GM12878 (cell line): ENCODE data around the gene UBE2I. TPM values are rescaled to one million over a fixed set of nuclear protein-coding genes. Genes with fewer than 3 reads are reported as not detected.

ENCODE experiments used
- ATAC-seq: fragments of 200-7000 bp; cut with Tn5 transposase; 3 replicates; pipeline ENCODE4 v1.9.1; 2020; ENCODE audit warnings: mild to moderate bottlenecking, moderate library complexity
- BruUV-seq: library from RNA; stranded (reverse); fragments of 400-500 nt; replicated peaks from 2 replicates; lab custom pipeline; 2021; lab: Mats Ljungman, UMichigan
- CTCF ChIA-PET: fragments of 300-600 bp; sonication (Branson Sonifier 250); formaldehyde crosslinking; extraction: SDS; loops from one replicate; lab custom pipeline; 2021; ENCODE audit warnings: inconsistent platforms; lab: Yijun Ruan, JAX
- POLR2A ChIA-PET: fragments of 350-600 bp; formaldehyde crosslinking; extraction: SDS; loops from one replicate; lab custom pipeline; 2021; ENCODE audit warnings: inconsistent platforms; lab: Charles Lee
- RAD21 ChIA-PET: fragments of 300-600 bp; sonication (Branson Sonifier 250); formaldehyde crosslinking; loops from one replicate; lab custom pipeline; 2023; ENCODE audit warnings: antibody characterized with exemption; ENCODE audit not compliant: unreplicated experiment; lab: Charles Lee
- SMC1A ChIA-PET: fragments of 300-600 bp; sonication (Branson Sonifier 250); formaldehyde crosslinking; loops from one replicate; lab custom pipeline; 2023; ENCODE audit not compliant: unreplicated experiment, uncharacterized antibody; lab: Charles Lee
- DNase-seq: peaks from one replicate; pipeline ENCODE4 v3.0.0-alpha.2; 2011; ENCODE audit warnings: low read depth, low spot score
- FAIRE-seq: peaks from 3 replicates; lab custom pipeline; 2011; peaks lifted over from hg19 to GRCh38; lab: Jason Lieb, UNC
- H2AFZ ChIP-seq: 2 replicates; pipeline ENCODE4 v1.6.0; 2011; ENCODE audit warnings: low read depth, low read length, control low read depth; ENCODE audit not compliant: control insufficient read depth
- H3K27ac ChIP-seq: 2 replicates; pipeline ENCODE4 v1.5.1; 2011; ENCODE audit warnings: control low read depth; ENCODE audit not compliant: control insufficient read depth, insufficient read depth
- H3K27me3 ChIP-seq, 2 experiments: replicated peaks in 1 of 2; 2 replicates each; pipeline versions ENCODE4 v1.6.0 to v1.6.1; 2011; ENCODE audit warnings: low read length in 1 of 2; ENCODE audit not compliant: control insufficient read depth in 2 of 2, insufficient read depth in 2 of 2
- H3K36me3 ChIP-seq, 2 experiments: 2 replicates each; pipeline ENCODE4 v1.5.1; 2011; ENCODE audit warnings: low read length in 1 of 2; ENCODE audit not compliant: control insufficient read depth in 2 of 2, insufficient read depth in 2 of 2
- H3K4me1 ChIP-seq: 2 replicates; pipeline ENCODE4 v1.6.1; 2011; ENCODE audit warnings: mild to moderate bottlenecking, low read length, moderate library complexity, mixed read lengths; ENCODE audit not compliant: control insufficient read depth, insufficient read depth
- H3K4me2 ChIP-seq: 2 replicates; pipeline ENCODE4 v1.6.0; 2011; ENCODE audit warnings: control low read depth; ENCODE audit not compliant: control insufficient read depth, insufficient read depth
- H3K4me3 ChIP-seq: fragments of 200-600 bp; sonication (generic); 2 replicates; pipeline ENCODE4 v1.5.1; 2016
- H3K79me2 ChIP-seq: 2 replicates; pipeline ENCODE4 v1.6.0; 2011; ENCODE audit warnings: low read length; ENCODE audit not compliant: control insufficient read depth, insufficient read depth
- H3K9ac ChIP-seq: 2 replicates; pipeline ENCODE4 v1.8.0; 2011; ENCODE audit warnings: low read length, control low read depth, mixed read lengths; ENCODE audit not compliant: control insufficient read depth, insufficient read depth
- H3K9me3 ChIP-seq: replicated peaks from 3 replicates; pipeline ENCODE4 v1.5.1; 2011; ENCODE audit warnings: mild to moderate bottlenecking, low read length; ENCODE audit not compliant: control insufficient read depth, insufficient read depth
- H4K20me1 ChIP-seq: 2 replicates; pipeline ENCODE4 v1.6.0; 2011; ENCODE audit not compliant: control insufficient read depth, insufficient read depth
- BCL3 ChIP-seq: IDR thresholded peaks from 2 replicates; pipeline ENCODE4 v1.6.1; 2011; ENCODE audit warnings: borderline replicate concordance, low read depth, mild to moderate bottlenecking, moderate library complexity, low read length; ENCODE audit not compliant: insufficient read depth, poor library complexity, severe bottlenecking
- CEBPB ChIP-seq, 2 experiments: fragments of 150-350 bp in 1 of 2; IDR thresholded peaks; 2 replicates each; pipeline ENCODE4 v1.6.1; 2012 to 2014; ENCODE audit warnings: low read depth in 2 of 2, low read length in 2 of 2, borderline replicate concordance in 1 of 2, inconsistent platforms in 1 of 2
- JUNB ChIP-seq: IDR thresholded peaks from 2 replicates; pipeline ENCODE4 v1.6.1; 2016; ENCODE audit warnings: antibody characterized with exemption, mild to moderate bottlenecking
- KDM1A ChIP-seq: fragments of 200-600 bp; sonication (generic); IDR thresholded peaks from 2 replicates; pipeline ENCODE4 v1.6.1; 2016; ENCODE audit warnings: borderline replicate concordance
- MXI1 ChIP-seq: fragments of 150-350 bp; IDR thresholded peaks from 2 replicates; pipeline ENCODE4 v1.6.1; 2011; ENCODE audit warnings: low read depth, mild to moderate bottlenecking, inconsistent platforms, low read length, improper control_type of control experiment
- POLR2AphosphoS2 ChIP-seq: IDR thresholded peaks from 2 replicates; pipeline ENCODE4 v1.6.1; 2011; ENCODE audit warnings: low read depth, mild to moderate bottlenecking, low read length, improper control_type of control experiment, moderate library complexity
- POLR2AphosphoS5 ChIP-seq: IDR thresholded peaks from 2 replicates; pipeline ENCODE4 v1.6.1; 2011; ENCODE audit warnings: mild to moderate bottlenecking, low read length, inconsistent platforms
- PRDM15 ChIP-seq: fragments of 450-650 bp; formaldehyde crosslinking; IDR thresholded peaks from 2 replicates; pipeline ENCODE4 v1.4.0; 2020; ENCODE audit warnings: mild to moderate bottlenecking, moderate library complexity
- SUPT20H ChIP-seq: IDR thresholded peaks from 2 replicates; pipeline ENCODE4 v1.6.1; 2011; ENCODE audit warnings: low read depth, mild to moderate bottlenecking, low read length, moderate library complexity, borderline replicate concordance; ENCODE audit not compliant: control insufficient read depth
- ZBED1 ChIP-seq: IDR thresholded peaks from 2 replicates; pipeline ENCODE4 v1.6.1; 2016; ENCODE audit warnings: borderline replicate concordance
- WGBS: methylation state at CpG from one replicate; pipeline ENCODE4 v1.1.6; 2016; ENCODE audit warnings: low lambda C conversion rate; ENCODE audit not compliant: insufficient replicate concordance, insufficient coverage; ENCODE audit errors: missing lambda C conversion rate; 5-methylcytosine and 5-hydroxymethylcytosine counted together
- in situ Hi-C: fragments of 300-500 bp; cut with MboI; formaldehyde crosslinking; loops from 9 replicates; pipeline ENCODE4 v1.14.3; 2018; ENCODE audit warnings: mixed read lengths
- intact Hi-C: fragments of 100-400 bp; cut with micrococcal nuclease; formaldehyde crosslinking; loops from one replicate; pipeline ENCODE4 v1.14.2; 2022; ENCODE audit not compliant: unreplicated experiment
- polyA plus RNA-seq, 11 experiments: library from polyadenylated mRNA; depleted of rRNA in 4 of 11; unstranded in 6 of 11; stranded (reverse) in 5 of 11; fragments of >200 nt; fragmentation: Nextera tagmentation in 4 of 11; fragmentation: Illumina TruSeq in 1 of 11; extraction: Ambion mirVana in 4 of 11; extraction: Trizol in 1 of 11; gene quantifications; 1 replicate in 1 of 11; 2 replicates in 10 of 11; pipeline versions ENCODE4 v1.2.1 to v1.2.3, GENCODE V29; 2011 to 2016; ENCODE audit warnings: inconsistent platforms in 2 of 11, missing spikeins in 2 of 11, low read depth in 1 of 11
- total RNA-seq, 4 experiments: library from RNA; depleted of rRNA in 3 of 4; stranded (reverse); fragments of >200 nt in 3 of 4; fragmentation: Illumina TruSeq in 1 of 4; extraction: Trizol in 1 of 4; gene quantifications; 2 replicates each; pipeline versions ENCODE4 v1.2.1 to v1.2.3, GENCODE V29; 2013 to 2021
- TF ChIP-seq, protein P1 (sequence below): fragments of 450-650 bp; conservative IDR thresholded peaks from 2 replicates; pipeline ENCODE4 v1.6.1; 2017; ENCODE audit warnings: mild to moderate bottlenecking, moderate library complexity

The UBE2I gene
- total and polyA plus RNA-seq, 10 of the 15 experiments (the other 5 are each of a cell fraction or from before 2014, with no cell fraction given) = 47.5 to 243 (median 194) TPM

DNA sequence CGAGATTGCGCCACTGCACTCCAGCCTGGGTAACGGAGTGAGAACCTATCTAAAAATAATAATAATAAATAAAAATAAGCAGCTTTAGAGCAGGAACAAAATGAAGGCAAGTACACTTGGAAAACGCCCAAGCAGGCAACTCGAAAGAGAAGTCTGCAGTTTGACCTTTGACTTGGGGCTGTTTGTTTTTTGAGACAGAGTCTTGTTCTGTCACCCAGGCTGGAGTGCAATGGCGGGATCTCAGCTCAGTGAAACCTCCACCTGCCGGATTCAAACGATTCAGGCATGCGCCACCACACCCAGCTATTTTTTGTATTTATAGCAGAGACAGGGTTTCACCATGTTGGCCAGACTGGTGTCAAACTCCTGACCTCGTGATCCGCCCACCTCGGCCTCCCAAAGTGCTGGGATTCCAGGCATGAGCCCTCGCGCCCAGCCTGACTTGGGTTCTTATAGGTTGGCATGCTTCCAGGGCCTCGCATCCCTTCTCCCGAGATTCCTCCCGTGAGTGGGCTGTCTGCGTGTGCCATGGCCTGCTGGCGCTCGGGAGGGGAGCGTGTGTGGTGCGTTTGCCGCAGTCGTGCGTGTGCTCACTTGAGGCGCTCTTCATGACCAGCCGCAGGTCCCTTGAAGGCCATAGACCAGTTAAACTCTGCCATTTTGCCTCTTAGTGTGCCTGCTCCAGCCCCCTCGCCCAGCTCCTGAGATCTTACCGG lies 18.4 kb upstream of the UBE2I start (continued):
- TF ChIP-seq JUNB = no peak

- intact Hi-C loops = no loop called here
- ChIA-PET POLR2A (no interaction called here), RAD21 (no interaction called here), SMC1A (no interaction called here)
- 56% methylated on average over 12 of the region's 17 CpGs for WGBS
- H3K27ac ChIP-seq = no peak overlapping the region
- no peak overlapping the region for H2AFZ ChIP-seq
- H3K4me3 ChIP-seq = no peak overlapping the region
- no peak overlapping the region for H3K9ac ChIP-seq
- H3K36me3 ChIP-seq = no peaks in the 10 kb centered on the region
- BruUV-seq = no TSS peak
- no peaks in the 10 kb centered on the region; a peak in 2 of 4 replicates for H3K27me3 ChIP-seq
- no peak for DNase-seq
- no peaks in the 10 kb centered on the region for H3K4me1 ChIP-seq
- no peak overlapping the region for H3K4me2 ChIP-seq
- FAIRE-seq = no peak
- in situ Hi-C loops = no loop called here
- no peaks in the 10 kb centered on the region for H3K9me3 ChIP-seq
- no peak for ATAC-seq
- H4K20me1 ChIP-seq = no peaks in the 10 kb centered on the region
- H3K79me2 ChIP-seq = no peaks in the 10 kb centered on the region
- TF ChIP-seq SUPT20H (no peak), POLR2AphosphoS2 (no peak), KDM1A (no peak), ZBED1 (no peak), BCL3 (no peak), MXI1 (no peak), PRDM15 (CRISPR knock-in tag) (no peak), CEBPB (IDR thresholded peaks at IDR 0.05; ENCODE audit: borderline replicate concordance in 1 of 2, low read depth in 2 of 2, low read length in 2 of 2) (no peak), POLR2AphosphoS5 (no peak)
- TF ChIP-seq, protein P1, sequence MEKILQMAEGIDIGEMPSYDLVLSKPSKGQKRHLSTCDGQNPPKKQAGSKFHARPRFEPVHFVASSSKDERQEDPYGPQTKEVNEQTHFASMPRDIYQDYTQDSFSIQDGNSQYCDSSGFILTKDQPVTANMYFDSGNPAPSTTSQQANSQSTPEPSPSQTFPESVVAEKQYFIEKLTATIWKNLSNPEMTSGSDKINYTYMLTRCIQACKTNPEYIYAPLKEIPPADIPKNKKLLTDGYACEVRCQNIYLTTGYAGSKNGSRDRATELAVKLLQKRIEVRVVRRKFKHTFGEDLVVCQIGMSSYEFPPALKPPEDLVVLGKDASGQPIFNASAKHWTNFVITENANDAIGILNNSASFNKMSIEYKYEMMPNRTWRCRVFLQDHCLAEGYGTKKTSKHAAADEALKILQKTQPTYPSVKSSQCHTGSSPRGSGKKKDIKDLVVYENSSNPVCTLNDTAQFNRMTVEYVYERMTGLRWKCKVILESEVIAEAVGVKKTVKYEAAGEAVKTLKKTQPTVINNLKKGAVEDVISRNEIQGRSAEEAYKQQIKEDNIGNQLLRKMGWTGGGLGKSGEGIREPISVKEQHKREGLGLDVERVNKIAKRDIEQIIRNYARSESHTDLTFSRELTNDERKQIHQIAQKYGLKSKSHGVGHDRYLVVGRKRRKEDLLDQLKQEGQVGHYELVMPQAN = no peak
- TF ChIP-seq, all 136 proteins: peak for 0
- CTCF ChIA-PET = interaction anchor here (2.0 kb wide), 1 partner anchor 9 kb away, joined by 7 read pairs; no protein-coding TSS in a partner anchor
Observed at GRCh38 chr16:1291576-1291974, 17.9 kb upstream of the UBE2I start.
